Endothelial cell of umbilical vein (primary cell): ENCODE results near the gene GATD1.

ENCODE experiments used
- CTCF ChIP-seq, 2 donors: IDR thresholded peaks; 1 replicate in 1 of 2; 2 replicates in 1 of 2; pipeline ENCODE4 v1.5.1; 2011; ENCODE audit warnings: low read length in 2 of 2, mild to moderate bottlenecking in 2 of 2, moderate library complexity in 2 of 2, control low read depth in 1 of 2, inconsistent platforms in 1 of 2, low read depth in 1 of 2; ENCODE audit not compliant: insufficient read depth in 1 of 2; ENCODE audit errors: extremely low read depth in 1 of 2
- EZH2 ChIP-seq: IDR thresholded peaks from 2 replicates; pipeline ENCODE4 v1.6.1; 2012; ENCODE audit warnings: borderline replicate concordance, low read depth, mild to moderate bottlenecking, moderate library complexity, low read length, inconsistent platforms; ENCODE audit not compliant: severe bottlenecking
- FOS ChIP-seq: IDR thresholded peaks from 2 replicates; pipeline ENCODE4 v1.6.1; 2011; ENCODE audit warnings: mild to moderate bottlenecking, low read length, moderate library complexity, borderline replicate concordance; ENCODE audit not compliant: insufficient read depth
- MAX ChIP-seq: IDR thresholded peaks from 2 replicates; pipeline ENCODE4 v1.6.1; 2011; ENCODE audit not compliant: insufficient read depth, insufficient read length

GRCh38 chr11:771617-772204 lies 5.6 kb downstream of the GATD1 start:
- TF ChIP-seq CTCF (IDR thresholded peaks at IDR 0.05; ENCODE audit: extremely low read depth in 1 of 2, insufficient read depth in 1 of 2, low read depth in 1 of 2, low read length in 2 of 2) (no peak), FOS (no peak), EZH2 (no peak), MAX (no peak)
